GM21737 (cell line): ENCODE results near the gene CRHBP.

Experiments
- ATAC-seq: cut with Tn5 transposase; IDR thresholded peaks from one replicate; pipeline ENCODE4 v1.9.1; 2021; ENCODE audit warnings: mild to moderate bottlenecking, moderate library complexity; ENCODE audit not compliant: unreplicated experiment

The CRHBP gene

GRCh38 chr5:77012601-77013000 is 59.8 kb downstream of the CRHBP start:
- ATAC-seq = no peak

- ATAC-seq = no peak
Observed at GRCh38 chr5:77015938-77016569, 63.2 kb downstream of the CRHBP start.

- no peak for ATAC-seq
Observed at GRCh38 chr5:77016962-77017361, 64.1 kb downstream of the CRHBP start.

- ATAC-seq = no peak
Observed at GRCh38 chr5:77017668-77018067, 64.8 kb downstream of the CRHBP start.
